Large intestine (tissue), 1 donor: ENCODE measurements around the gene SMIM41. TPM values are rescaled to one million over a fixed set of nuclear protein-coding genes. Genes with fewer than 3 reads are reported as not detected.

Source experiments
- polyA plus RNA-seq: library from polyadenylated mRNA; unstranded; fragments of 120-200 nt; gene quantifications from one replicate; pipeline ENCODE4 v1.2.1, GENCODE V29; 2013

Gene SMIM41
- polyA plus RNA-seq, 1 donor = 0.88 TPM

Other genes with a start within 250 kb of the SMIM41 start
- gene FIGNL2, start 231.0 kb upstream of the SMIM41 start, polyA plus RNA-seq = 0.76 TPM
- gene ANKRD33, start 191.6 kb upstream of the SMIM41 start, polyA plus RNA-seq = 0.06 TPM
- 17.7 TPM for gene ACVRL1, start 172.2 kb upstream of the SMIM41 start, polyA plus RNA-seq
- gene ACVR1B, start 128.0 kb upstream of the SMIM41 start, polyA plus RNA-seq = 60.3 TPM
- gene TAMALIN, start 72.8 kb upstream of the SMIM41 start, polyA plus RNA-seq = 9.6 TPM
- 139 TPM for gene NR4A1, start 28.3 kb upstream of the SMIM41 start, polyA plus RNA-seq
- 27.8 TPM for gene ATG101, start 9.7 kb upstream of the SMIM41 start, polyA plus RNA-seq
- gene KRT80, start 112.3 kb downstream of the SMIM41 start, polyA plus RNA-seq = 0.45 TPM
- 8.6 TPM for gene KRT7, start 153.5 kb downstream of the SMIM41 start, polyA plus RNA-seq
- gene KRT86, start 194.9 kb downstream of the SMIM41 start, polyA plus RNA-seq = 0.97 TPM
- gene KRT81, start 211.8 kb downstream of the SMIM41 start, polyA plus RNA-seq = 0.72 TPM
- gene KRT83, start 241.7 kb downstream of the SMIM41 start, polyA plus RNA-seq = 0.03 TPM